Measurements from ENCODE around the gene FLNB.

DNA sequence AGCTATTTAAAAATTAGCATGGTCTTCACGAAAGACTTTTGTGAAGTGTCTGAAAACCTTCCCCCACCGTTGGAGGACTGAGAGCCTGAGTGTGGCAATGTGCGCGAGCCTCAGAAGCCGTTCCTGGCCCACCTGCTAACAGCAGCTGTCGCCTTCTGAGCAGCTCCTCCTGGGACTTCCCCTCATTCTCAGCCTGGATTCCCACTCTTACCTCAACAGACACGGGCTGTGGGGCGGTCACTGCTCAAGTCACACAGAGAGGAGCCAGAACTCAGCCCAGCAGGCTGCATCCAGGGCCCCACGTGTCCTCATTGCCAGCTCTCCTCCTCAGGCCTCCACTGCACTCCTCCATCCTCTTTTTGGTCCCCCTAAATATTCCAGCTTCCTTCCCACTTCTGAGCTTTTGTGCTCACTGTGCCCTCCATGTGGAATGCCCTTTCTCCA is 194.7 kb downstream of the FLNB start:
- TF ChIP-seq, protein P1, sequence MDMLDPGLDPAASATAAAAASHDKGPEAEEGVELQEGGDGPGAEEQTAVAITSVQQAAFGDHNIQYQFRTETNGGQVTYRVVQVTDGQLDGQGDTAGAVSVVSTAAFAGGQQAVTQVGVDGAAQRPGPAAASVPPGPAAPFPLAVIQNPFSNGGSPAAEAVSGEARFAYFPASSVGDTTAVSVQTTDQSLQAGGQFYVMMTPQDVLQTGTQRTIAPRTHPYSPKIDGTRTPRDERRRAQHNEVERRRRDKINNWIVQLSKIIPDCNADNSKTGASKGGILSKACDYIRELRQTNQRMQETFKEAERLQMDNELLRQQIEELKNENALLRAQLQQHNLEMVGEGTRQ (IDR thresholded peaks at IDR 0.05; ENCODE audit: low read depth, low read length): no peak
- TF ChIP-seq, protein P2, sequence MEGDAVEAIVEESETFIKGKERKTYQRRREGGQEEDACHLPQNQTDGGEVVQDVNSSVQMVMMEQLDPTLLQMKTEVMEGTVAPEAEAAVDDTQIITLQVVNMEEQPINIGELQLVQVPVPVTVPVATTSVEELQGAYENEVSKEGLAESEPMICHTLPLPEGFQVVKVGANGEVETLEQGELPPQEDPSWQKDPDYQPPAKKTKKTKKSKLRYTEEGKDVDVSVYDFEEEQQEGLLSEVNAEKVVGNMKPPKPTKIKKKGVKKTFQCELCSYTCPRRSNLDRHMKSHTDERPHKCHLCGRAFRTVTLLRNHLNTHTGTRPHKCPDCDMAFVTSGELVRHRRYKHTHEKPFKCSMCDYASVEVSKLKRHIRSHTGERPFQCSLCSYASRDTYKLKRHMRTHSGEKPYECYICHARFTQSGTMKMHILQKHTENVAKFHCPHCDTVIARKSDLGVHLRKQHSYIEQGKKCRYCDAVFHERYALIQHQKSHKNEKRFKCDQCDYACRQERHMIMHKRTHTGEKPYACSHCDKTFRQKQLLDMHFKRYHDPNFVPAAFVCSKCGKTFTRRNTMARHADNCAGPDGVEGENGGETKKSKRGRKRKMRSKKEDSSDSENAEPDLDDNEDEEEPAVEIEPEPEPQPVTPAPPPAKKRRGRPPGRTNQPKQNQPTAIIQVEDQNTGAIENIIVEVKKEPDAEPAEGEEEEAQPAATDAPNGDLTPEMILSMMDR (conservative IDR thresholded peaks at IDR 0.05; ENCODE audit: low read depth, low read length): no peak
- TF ChIP-seq NFE2L2 (IDR thresholded peaks at IDR 0.05; ENCODE audit: low read depth, low read length): no peak
- no peak for TF ChIP-seq FOS (IDR thresholded peaks at IDR 0.05; ENCODE audit: low read depth, low read length)
- no peak for TF ChIP-seq CEBPB (IDR thresholded peaks at IDR 0.05; ENCODE audit: low read depth, low read length)
- no peak for TF ChIP-seq POLR2A (IDR thresholded peaks at IDR 0.05; ENCODE audit: low read depth, low read length)
- TF ChIP-seq BHLHE40 (IDR thresholded peaks at IDR 0.05; ENCODE audit: low read depth, low read length): no peak
- TF ChIP-seq, protein P3, sequence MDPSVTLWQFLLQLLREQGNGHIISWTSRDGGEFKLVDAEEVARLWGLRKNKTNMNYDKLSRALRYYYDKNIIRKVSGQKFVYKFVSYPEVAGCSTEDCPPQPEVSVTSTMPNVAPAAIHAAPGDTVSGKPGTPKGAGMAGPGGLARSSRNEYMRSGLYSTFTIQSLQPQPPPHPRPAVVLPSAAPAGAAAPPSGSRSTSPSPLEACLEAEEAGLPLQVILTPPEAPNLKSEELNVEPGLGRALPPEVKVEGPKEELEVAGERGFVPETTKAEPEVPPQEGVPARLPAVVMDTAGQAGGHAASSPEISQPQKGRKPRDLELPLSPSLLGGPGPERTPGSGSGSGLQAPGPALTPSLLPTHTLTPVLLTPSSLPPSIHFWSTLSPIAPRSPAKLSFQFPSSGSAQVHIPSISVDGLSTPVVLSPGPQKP (IDR thresholded peaks at IDR 0.05; ENCODE audit: borderline replicate concordance, low read depth, low read length): no peak
- no peak for TF ChIP-seq MXI1 (IDR thresholded peaks at IDR 0.05; ENCODE audit: borderline replicate concordance, low read depth, low read length)
- no peak for TF ChIP-seq RAD21 (IDR thresholded peaks at IDR 0.05; ENCODE audit: low read length)
- TF ChIP-seq MAFK (IDR thresholded peaks at IDR 0.05; ENCODE audit: low read depth, low read length): no peak
- no peak for TF ChIP-seq RFX5 (IDR thresholded peaks at IDR 0.05; ENCODE audit: low read depth, low read length)
- TF ChIP-seq SMC3 (IDR thresholded peaks at IDR 0.05; ENCODE audit: low read depth, low read length): no peak
- no peak for TF ChIP-seq CHD1 (IDR thresholded peaks at IDR 0.05; ENCODE audit: low read depth, low read length)
